GM18907 (cell line): Measurements from ENCODE around the gene SH3PXD2A.
"Not testable (repeated sequence)": the region's sequence is repeated elsewhere in the genome, so short reads cannot be mapped to it uniquely, and the experiment has no call there.

ENCODE experiments used
- ATAC-seq: cut with Tn5 transposase; IDR thresholded peaks from one replicate; pipeline ENCODE4 v1.9.1; 2021; ENCODE audit warnings: mild to moderate bottlenecking, moderate library complexity; ENCODE audit not compliant: unreplicated experiment

The SH3PXD2A gene

GRCh38 chr10:103814626-103815370 lies 40.6 kb downstream of the SH3PXD2A start:
- no peak for ATAC-seq

GRCh38 chr10:103814105-103814504 lies 41.3 kb downstream of the SH3PXD2A start:
- no peak for ATAC-seq

GRCh38 chr10:103813312-103813711 lies 42.1 kb downstream of the SH3PXD2A start:
- ATAC-seq: not testable (repeated sequence)

- no peak for ATAC-seq
Measured at GRCh38 chr10:103812432-103812831, 42.9 kb downstream of the SH3PXD2A start.

- ATAC-seq: no peak
Measured at GRCh38 chr10:103812004-103812403, 43.4 kb downstream of the SH3PXD2A start.

GRCh38 chr10:103811463-103811862 lies 43.9 kb downstream of the SH3PXD2A start:
- no peak for ATAC-seq

GRCh38 chr10:103808780-103809179 lies 46.6 kb downstream of the SH3PXD2A start:
- no peak for ATAC-seq

GRCh38 chr10:103807996-103808395 lies 47.4 kb downstream of the SH3PXD2A start:
- ATAC-seq: no peak

- ATAC-seq: no peak
Measured at GRCh38 chr10:103806395-103807187, 48.8 kb downstream of the SH3PXD2A start.

GRCh38 chr10:103805781-103806180 lies 49.6 kb downstream of the SH3PXD2A start:
- no peak for ATAC-seq

- ATAC-seq: no peak
Measured at GRCh38 chr10:103804871-103805270, 50.5 kb downstream of the SH3PXD2A start.

- no peak for ATAC-seq
Measured at GRCh38 chr10:103803941-103804340, 51.4 kb downstream of the SH3PXD2A start.

GRCh38 chr10:103802637-103803353 lies 52.6 kb downstream of the SH3PXD2A start:
- ATAC-seq: no peak

GRCh38 chr10:103802081-103802480 lies 53.3 kb downstream of the SH3PXD2A start:
- no peak for ATAC-seq

GRCh38 chr10:103800789-103801540 lies 54.4 kb downstream of the SH3PXD2A start:
- ATAC-seq: peak; percentile 95

- no peak for ATAC-seq
Measured at GRCh38 chr10:103800089-103800488, 55.3 kb downstream of the SH3PXD2A start.

- no peak for ATAC-seq
Measured at GRCh38 chr10:103799341-103799740, 56.0 kb downstream of the SH3PXD2A start.

GRCh38 chr10:103798511-103798910 lies 56.9 kb downstream of the SH3PXD2A start:
- ATAC-seq: no peak

GRCh38 chr10:103797857-103798256 lies 57.5 kb downstream of the SH3PXD2A start:
- ATAC-seq: no peak

- ATAC-seq: no peak
Measured at GRCh38 chr10:103795634-103796270, 59.6 kb downstream of the SH3PXD2A start.
